Activated CD4-positive, alpha-beta T cell treated with anti-CD3 and anti-CD28 coated beads, Interleukin-2, Interleukin-4, amounts not matched to agents 100 ng/mL and 50 ng/mL, durations not matched to agents 16 hours and 8 hours (primary cell): ENCODE measurements around the gene FASTKD2.

Source experiments
- DNase-seq: peaks from one replicate; pipeline ENCODE4 v3.0.0-alpha.2; 2020; ENCODE audit warnings: low spot score

Gene FASTKD2

DNA sequence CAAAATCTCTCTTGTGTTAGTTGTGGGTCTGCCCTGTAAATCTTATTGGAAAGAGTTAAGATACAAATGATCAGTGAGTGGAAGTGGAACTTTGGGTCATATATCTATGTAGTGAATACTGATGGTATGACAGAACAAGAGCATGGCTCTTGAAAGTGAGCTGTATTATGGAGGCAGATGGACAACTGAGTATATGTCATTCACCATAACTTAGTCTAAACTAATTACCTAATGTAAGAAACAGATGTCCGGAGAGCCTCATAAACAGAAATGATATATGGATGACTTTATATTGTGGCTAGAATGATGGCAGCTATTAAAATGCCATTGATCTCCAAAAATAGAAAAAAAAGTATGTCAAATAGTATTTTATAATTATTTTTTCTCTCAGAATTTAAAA is 72.4 kb downstream of the FASTKD2 start:
- DNase-seq, result no peak

DNA sequence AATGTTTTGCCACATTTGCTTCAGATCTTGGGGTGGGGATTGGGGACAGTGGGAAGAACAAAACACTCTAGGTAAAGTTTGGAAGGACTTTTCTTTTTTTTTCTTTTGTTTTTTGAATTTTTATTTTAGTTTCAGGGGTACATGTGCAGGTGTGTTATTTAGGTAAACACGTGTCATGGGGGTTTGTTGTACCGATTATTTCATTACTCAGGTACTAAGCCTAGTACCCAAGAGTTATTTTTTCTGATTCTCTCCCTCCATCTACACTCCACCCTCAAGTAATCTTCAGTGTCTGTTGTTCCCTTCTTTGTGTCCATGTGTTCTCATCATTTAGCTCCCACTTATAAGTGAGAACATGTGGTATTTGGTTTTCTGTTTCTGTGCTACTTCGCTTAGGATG is 73.3 kb downstream of the FASTKD2 start:
- DNase-seq, result no peak

DNA sequence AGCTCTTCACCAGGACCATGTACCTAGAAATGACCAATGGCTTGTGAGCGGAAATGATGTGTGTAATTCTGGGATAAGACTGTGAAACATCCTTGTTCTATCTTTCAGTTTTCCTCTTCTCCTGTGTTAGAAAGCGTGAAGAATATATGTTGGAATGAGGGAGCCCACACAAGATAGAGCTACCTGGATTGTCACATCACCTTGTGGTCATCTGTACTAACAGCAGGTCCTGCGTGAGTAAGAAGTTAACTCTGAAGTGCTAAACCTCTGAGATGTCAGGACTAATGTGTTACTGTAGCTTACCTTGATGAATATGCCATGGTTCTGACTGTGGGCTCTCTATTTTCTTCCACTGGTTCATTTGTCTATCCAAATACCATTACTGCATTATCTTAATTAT is 75.6 kb downstream of the FASTKD2 start:
- DNase-seq, result no peak
